GM21423 (cell line): ENCODE results near the gene DNPEP.

Source experiments
- ATAC-seq: cut with Tn5 transposase; IDR thresholded peaks from one replicate; pipeline ENCODE4 v1.9.1; 2021; ENCODE audit warnings: mild to moderate bottlenecking, moderate library complexity; ENCODE audit not compliant: unreplicated experiment

Gene DNPEP

GRCh38 chr2:219368690-219369191 lies 19.0 kb downstream of the DNPEP start:
- no peak for ATAC-seq

GRCh38 chr2:219362524-219363164 lies 25.1 kb downstream of the DNPEP start:
- peak; percentile 88 for ATAC-seq

DNA sequence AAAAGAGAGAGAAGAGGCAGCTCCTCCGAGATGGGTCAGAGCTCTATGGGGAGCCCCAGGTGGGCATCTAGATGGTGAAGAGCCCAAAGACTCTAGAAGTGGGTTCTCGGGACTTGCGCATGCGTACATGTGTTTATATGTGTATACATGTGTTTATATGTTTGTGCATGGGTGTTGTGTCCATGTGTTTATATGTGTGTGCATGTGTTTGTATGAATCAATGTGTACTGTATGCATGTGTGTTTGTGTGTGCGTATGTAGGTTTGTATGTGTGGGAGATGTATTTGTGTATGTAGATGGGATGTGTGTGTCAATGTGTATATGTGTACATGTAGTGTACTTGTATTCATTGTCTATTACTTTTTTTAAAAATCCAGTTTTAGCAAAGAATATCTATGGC lies 25.6 kb downstream of the DNPEP start:
- ATAC-seq: no peak

DNA sequence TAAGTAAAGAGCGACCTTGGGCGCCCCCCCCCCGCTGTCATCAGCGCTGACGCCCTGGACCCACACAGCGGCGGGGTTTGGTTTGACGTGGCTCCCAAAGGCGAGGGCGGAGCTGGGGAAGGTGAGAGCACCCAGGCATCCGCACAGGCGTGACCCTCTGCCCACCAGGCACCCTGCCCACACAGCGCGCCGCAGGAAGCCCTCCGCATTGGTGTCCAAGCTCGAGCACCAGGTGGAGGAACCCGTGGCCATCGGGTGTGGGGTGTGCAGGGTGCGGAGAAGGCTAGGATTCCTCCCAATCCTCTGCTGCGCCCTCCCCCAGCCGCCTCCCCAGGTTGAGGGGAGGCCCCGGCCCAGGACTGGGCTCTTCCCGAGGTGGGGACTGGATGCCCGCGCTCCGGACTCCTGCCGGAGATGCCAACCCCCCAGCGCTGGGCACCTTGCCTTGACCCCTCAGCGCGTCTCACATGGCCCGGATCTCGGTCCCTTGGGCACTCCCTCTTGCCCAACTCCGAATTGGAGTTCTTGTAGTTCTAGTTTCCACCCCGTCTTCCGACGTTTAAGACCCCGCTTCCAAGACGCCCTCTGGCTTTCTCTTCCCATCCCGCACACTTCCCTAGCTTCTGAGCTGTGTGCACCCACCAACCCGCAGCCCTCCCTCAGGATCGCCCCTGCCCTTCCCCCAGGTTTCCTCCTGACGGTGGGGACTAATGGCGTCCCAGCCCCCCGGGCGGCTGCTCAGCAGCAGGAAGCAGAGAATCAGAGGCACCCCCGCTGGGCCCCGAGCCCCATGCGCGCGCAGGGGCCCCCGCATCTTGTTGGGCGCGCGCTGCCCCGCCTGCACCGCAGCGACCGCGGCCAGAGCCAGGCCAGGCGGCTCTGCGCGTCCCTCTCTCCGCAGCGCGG lies 29.3 kb downstream of the DNPEP start:
- no peak for ATAC-seq

DNA sequence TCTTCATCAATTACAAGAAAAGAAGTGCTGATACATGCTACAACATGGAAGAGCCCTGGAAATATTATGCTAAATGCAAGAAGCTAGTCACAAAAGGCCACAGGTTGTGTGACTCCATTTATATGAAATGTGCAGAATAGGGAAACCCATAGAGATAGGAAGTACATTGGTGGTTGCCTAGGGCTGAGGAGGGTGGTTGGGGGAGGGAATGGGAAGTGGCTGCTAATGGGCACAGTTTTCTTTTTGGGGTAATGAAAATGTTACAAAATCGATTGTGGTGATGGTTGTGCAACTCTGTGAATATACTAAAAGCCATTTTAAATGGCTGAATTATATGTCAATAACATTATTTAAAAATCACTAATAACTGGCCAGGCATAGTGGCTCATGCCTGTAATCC lies 30.9 kb downstream of the DNPEP start:
- ATAC-seq: no peak

GRCh38 chr2:219354582-219354981 lies 33.1 kb downstream of the DNPEP start:
- no peak for ATAC-seq

GRCh38 chr2:219353129-219353528 lies 34.6 kb downstream of the DNPEP start:
- ATAC-seq: no peak

- ATAC-seq: peak; percentile 53
Observed at GRCh38 chr2:219352448-219353023, 35.2 kb downstream of the DNPEP start.

DNA sequence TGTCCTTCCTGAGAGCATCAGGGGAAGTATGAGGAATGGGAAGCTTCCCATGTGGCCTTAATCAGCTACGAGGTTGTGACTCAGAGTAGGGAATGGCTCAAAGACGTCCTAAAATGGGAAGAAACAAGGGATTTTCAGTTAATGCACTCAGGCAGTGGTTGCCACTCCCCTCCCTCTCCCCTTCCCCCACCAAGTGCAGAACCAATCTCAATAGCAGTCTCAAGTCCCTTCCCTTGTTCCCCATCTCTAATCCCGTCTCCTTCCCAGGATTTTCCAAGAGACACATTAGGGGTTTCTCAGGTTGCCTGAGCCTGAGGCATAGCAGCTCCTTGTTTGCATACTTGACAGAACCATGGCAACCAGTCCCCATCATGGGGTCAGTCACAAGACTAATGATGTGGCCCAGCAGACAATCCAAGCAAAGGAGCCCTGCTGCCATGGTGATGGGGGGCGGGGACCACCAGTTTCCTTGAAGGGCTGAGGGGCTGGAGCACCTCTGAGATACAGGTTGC lies 36.9 kb downstream of the DNPEP start:
- no peak for ATAC-seq

DNA sequence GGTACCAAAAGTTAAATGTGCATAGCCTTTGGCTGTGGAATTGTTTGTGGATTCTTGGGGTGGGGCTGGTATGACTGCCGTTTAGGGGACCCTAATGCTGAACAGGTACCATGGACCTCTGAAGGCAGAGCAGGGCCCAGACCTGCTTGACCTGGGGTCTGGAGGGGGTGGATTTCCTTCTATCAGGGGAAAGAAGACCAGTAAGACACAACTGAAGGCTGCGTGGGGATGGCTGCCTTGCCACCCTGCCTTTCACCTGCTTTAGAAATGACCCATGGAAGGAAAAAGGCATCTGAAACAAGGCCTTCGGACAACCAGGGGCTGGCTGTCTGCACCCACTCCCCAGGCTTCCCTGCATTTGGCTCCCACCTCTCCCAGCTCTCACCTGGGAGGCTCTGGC lies 37.5 kb downstream of the DNPEP start:
- ATAC-seq: no peak

DNA sequence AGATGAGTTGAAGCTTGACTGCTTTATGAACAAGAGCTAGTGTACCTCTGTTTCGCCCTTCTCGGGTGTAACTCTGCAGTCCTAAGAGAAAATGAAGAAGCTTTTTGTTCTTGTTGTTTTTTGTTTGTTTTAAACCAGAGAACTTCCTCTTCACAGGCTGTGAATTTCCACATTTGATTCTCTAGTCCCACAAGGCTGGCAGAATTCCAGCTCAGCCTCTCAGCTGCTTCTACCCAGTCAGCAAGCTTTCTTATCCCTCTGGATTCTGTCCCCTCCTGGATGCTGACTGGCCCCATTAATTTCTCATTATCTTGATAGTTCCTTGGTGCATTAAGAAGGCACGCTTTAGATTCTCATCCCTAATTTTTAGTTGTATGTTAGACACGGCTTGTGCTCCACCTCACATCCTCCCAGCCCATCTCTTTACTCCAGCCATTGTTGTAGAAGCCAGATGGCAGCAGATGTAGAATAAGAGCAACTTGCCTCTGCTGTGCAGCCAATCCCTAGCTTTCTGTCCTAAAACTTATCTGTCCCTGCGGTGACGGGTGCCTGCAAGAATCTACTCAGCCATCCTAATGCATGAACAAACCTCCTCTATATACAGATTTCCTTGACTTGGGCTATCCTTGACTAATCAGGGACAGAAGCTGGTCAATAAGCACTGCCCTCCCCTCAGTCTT lies 42.8 kb downstream of the DNPEP start:
- ATAC-seq: no peak

DNA sequence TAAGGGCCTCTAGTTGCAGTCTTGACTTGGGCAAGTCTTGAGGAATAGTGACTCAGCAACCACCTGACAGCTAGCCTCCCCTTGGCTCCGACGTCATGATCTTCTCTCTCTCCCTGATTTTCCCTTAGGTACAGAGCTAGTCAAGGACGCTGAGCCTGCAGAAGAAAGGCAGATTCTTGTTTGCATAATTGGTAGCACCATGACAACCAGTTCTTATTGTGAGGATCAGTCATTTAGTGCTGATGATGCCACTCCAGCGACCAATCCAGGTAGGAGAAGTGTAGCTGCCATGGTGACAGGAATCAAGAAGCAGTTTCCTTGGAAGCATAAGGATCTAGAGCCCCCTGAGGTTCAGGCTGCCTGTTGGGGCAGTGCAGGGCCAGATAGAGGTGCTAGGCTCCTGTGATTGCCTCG lies 52.3 kb downstream of the DNPEP start:
- ATAC-seq: no peak

- no peak for ATAC-seq
Observed at GRCh38 chr2:219334076-219334475, 53.6 kb downstream of the DNPEP start.

GRCh38 chr2:219332542-219332941 lies 55.2 kb downstream of the DNPEP start, which contains the start of gene RESP18:
RESP18 (minus strand) TSS chr2:219332744.
- no peak for ATAC-seq

GRCh38 chr2:219331560-219332213 lies 56.0 kb downstream of the DNPEP start:
- ATAC-seq: no peak

GRCh38 chr2:219327719-219328118 lies 60.0 kb downstream of the DNPEP start:
- no peak for ATAC-seq

- ATAC-seq: no peak
Observed at GRCh38 chr2:219325657-219326315, 61.9 kb downstream of the DNPEP start.

DNA sequence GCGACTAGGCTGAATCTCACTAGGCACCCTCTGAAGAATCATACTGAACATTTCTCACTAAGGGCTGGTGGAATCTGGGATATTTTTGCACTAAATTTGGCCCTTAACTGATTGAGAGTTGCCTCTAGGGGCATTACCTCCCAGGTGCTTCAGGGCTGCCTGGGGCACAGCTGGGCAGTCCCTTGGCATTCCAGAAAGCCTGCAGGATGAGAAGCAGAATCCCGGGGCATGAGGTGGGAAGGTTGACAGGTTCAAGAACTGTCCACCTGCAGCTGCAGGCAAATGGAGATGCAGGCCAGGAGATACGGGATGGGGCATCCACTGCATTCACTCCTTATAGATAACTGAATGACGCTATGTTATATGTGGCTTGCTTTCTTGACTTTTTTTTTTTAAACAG lies 62.6 kb downstream of the DNPEP start:
- ATAC-seq: no peak

DNA sequence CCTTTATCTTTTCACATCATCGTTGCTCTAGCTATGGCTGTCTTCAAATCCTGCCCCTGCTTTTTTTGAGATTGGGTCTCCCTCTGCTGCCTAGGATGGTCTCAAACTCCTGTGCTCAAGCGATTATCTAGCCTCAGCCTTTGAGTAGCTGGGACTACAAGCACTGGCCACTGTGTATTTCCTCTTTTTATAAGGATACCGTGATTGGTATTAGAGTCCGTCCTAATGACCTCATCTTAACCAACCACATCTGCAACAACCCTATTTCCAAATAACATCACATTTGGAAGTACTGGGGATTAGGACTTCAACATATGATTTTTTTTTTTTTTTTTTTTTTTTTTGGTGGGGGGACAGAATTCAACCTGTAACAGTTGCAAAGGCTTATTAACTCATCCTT lies 64.3 kb downstream of the DNPEP start:
- no peak for ATAC-seq
